Limb (tissue), 2 donors: Measurements from ENCODE around the gene PPP2R2C.

ENCODE experiments used
- DNase-seq, 2 donors: peaks; one replicate each; pipeline ENCODE4 v3.0.0-alpha.2; 2016; ENCODE audit errors: extremely low spot score in 2 of 2

PPP2R2C gene

GRCh38 chr4:6332042-6332668 is 140.3 kb downstream of the PPP2R2C start:
- DNase-seq = no peak

- no peak for DNase-seq
Measured at GRCh38 chr4:6331468-6331867, 140.9 kb downstream of the PPP2R2C start.

- DNase-seq = no peak
Measured at GRCh38 chr4:6331018-6331417, 141.4 kb downstream of the PPP2R2C start.

DNA sequence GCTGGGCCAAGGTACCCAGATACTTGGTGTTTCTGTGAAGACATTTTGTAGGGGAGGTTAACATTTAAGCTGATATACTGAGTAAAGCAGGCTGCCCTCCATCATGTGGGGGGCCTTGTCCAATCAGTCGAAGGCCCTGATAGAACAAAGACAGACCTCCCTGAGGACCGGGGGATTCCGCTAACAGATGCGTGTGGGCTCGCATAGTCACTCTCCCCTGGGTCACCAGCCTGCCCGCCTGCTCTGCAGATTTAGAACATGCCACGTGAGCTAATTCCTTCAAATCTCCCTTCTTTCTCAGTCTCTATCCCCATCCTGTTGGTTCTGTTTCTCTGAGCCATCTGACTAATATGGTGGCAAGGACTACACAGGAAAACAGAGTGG is 142.0 kb downstream of the PPP2R2C start:
- no peak for DNase-seq

DNA sequence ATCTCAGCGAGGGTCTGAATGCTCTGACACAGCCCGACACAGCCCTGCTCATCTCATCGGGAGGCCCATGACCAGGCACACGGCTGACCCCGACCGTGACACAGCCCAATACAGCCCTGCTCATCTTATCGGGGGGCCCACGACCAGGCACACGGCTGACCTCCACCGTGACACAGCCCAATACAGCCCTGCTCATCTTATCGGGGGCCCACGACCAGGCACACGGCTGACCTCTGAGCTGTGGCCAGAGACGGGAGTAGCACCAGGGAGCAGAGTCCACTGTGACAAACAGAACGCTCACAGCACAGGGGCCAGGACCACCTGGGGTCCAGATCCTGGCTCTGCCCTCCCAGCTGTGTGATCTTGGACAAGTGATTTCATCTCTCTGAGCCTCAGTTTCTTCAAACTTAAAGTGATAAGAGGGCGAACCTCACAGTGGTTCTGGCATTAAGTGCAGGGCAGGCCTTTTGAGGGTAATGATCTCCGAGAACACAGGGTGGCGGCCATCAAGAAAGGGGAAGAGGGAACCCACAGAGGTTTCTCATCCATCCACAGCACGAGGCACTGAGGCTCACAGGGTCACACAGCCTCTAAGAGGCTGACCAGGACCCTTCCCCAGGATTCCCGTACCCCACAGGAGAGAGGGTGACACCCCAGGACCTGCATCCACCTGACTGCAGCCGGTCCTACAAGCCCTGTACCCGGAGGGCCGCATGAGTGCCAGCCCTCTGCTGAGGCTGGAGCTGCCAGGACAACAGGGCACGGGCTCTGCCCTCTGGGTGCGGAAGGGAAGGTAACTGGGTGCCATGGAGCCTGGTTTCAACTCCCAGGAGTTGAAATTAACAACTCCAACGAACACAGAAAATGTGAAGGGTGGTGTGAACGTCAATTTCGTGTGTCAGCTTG is 142.7 kb downstream of the PPP2R2C start:
- no peak for DNase-seq

DNA sequence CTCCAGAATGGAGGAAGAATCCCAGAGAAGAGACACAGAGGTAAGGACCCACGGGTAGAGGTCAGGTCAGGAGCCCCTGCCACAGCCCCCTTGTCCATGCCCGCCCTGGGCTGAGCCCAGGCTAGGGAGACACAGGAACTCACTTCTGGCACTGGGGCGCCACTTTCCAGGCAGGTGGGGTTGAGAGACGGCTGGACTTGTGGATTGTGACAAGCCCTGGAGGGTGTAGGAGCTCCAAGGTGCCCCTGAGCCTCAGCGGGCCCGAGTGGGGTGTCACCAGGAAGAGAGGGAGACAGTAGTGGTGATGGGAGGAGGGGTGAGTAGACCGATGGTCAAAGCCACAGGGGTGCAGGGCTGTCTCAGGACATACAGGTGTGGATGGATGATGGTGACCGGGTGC is 143.9 kb downstream of the PPP2R2C start:
- no peak for DNase-seq

DNA sequence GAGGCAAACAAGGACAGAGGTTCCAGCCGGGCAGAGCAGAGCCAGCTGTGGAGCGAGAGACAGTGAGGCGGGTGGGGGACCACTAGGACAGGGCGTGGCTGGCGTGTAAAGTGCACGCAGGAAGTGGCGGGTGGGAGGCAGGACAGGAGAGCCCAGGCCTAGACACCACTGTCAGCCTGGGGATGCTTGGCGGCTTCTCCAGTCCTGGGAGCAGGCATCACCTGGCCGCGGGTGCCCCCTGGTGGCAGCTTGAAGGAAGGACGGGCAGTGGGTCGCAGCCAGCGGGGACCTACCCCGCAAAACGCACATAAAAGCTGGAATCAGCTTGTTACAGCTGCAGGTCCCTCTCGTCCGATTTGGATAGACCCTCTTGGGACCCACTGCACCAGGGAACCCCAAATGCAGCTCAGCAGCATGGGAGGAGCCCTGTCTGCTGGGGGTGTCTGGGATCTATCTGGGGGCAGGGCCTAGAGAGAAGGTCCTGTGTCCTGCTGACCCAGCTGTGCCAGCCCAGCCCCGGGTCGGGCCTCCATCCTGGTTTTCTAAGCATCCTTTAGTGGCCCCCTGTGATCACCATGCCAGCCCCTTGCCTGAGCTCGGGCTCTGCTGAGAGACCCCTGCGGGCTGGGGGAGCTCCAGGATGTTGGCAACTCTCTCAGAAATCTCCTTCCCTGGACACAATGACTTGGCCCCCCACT is 145.0 kb downstream of the PPP2R2C start:
- DNase-seq = peak; percentile 80 to 91

GRCh38 chr4:6326312-6327060 is 145.9 kb downstream of the PPP2R2C start:
- DNase-seq = no peak

- DNase-seq = no peak
Measured at GRCh38 chr4:6325788-6326290, 146.6 kb downstream of the PPP2R2C start.

DNA sequence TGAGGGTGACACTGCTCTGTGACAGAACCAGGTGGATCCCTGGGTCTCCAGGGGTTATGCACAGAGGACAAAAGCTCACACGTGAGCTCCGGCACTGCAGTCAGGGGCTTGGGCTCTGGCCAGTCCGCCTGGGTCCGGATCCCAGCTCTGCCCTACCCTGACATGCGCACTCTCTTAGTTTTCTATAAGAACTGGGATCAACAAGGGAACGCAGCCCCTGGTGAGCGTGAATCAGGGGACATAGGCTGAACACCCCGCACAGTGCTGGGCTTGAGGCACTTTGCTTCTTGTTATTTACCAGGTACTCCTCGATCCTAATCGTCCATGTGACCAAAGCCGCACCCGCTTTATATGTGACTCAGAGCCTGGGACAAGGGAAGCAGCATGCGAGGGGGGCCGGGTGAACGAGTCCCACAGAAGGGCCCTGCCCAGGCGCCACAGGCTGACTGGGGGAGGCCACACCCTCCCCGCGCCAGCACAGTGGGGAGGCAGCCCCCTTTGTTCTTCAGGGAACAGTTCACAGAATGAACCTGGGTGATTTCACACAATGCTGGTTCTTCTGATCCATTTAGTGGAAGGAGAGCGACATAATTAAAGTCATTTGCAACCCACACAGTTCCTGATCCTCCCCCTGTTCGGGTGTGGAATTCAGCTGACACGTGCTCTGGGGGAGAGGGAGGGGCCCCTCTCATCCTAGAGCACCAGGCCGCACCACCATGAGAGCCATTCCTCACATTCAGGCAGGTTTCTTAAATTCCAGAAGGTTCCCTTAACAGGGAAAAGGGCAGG is 147.2 kb downstream of the PPP2R2C start:
- no peak for DNase-seq

GRCh38 chr4:6324461-6324998 is 147.9 kb downstream of the PPP2R2C start:
- no peak for DNase-seq

- DNase-seq = no peak
Measured at GRCh38 chr4:6322761-6323566, 149.4 kb downstream of the PPP2R2C start.

- no peak for DNase-seq
Measured at GRCh38 chr4:6322067-6322760, 150.2 kb downstream of the PPP2R2C start.

DNA sequence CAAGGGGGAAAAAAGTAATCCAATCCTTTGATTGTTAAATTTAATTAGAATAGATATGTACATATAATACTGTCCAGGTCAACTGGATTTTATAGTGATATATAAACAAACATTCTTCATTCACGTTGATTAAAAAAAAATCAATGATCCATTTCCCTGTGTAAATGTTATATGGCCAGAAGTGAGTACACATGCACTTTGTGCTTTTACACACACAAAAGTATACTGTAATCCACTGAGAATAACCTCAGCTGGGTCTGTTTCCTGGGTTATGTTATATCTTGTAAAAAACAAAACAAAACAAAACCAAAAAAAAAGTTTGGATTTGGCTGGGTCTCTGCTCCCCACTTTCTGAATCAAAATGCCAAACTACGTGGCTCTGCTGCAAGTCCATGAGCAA is 151.1 kb downstream of the PPP2R2C start:
- no peak for DNase-seq

DNA sequence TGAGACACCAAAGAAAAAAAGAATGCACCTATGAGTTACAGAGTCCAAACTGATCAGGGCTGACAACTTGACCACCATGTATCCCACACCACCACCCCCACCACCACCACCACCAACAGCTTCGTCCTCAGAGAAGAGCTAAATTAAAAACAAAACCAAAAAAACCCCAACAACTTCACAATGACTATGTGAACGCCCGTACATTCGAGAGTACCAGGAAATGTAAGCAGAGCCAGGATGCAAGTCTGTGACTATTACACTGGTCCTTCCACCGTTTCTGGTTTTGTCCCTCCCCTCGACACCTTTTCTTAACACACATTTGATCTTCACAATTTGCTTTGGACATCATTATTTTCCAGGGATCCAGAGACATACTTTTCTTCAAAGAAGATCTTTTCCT is 151.8 kb downstream of the PPP2R2C start:
- no peak for DNase-seq

GRCh38 chr4:6319530-6320150 is 152.8 kb downstream of the PPP2R2C start:
- DNase-seq = no peak

DNA sequence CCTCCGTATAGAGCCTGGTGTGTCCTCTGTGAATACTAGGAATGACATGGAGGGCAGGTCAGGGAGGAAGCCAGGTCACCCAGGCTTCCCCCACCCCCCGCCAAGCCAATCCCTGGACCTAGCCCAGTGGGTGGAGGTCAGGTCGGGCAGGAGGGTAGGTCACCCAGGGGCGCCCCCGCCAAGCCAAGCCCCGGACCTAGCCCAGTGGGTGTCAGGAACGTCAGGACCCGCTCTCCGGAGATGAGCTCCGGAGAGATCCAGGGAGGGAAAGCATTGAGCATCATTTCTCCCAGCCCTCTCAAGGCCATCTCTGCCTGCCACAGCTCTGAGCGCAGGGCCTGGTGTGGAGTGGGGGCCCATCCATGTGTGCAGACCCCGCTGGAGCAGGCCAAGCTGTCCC is 154.2 kb downstream of the PPP2R2C start:
- DNase-seq = no peak

DNA sequence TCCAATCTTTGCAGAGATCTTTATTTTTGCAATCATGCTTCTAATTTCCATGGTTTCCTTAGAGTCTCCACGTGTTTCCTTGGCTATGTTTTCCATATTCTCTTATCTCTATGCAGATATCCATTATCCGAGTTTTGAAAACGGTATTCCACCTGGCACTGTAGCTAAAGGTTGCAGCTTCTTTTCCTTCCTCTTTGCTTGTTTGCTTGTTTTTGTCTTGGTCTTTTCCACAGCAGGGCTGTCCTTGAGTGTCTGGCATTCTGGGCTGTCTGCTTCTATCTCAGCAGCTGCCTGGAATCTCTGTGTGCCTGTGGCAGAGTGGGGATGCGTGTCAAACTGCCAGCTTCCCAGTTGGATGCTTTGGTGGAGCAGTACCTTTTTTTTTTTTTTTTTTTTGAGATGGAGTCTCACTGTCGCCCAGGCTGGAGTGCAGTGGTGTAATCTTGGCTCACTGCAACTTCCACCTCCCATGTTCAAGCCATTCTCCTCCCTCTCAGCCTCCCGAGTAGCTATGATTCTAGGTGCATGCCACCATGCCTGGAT is 155.9 kb downstream of the PPP2R2C start:
- DNase-seq = no peak
